IPS-20b (cell line): Measurements from ENCODE around the gene CCDC171.

Experiments used
- H3K27ac ChIP-seq: one replicate; pipeline ENCODE4 v1.5.1; 2013; ENCODE audit warnings: low read length
- H3K27me3 ChIP-seq: 2 replicates; pipeline ENCODE4 v1.6.1; 2013; ENCODE audit warnings: mild to moderate bottlenecking, low read length, inconsistent platforms; ENCODE audit not compliant: insufficient read depth
- H3K36me3 ChIP-seq: 2 replicates; pipeline ENCODE4 v1.6.1; 2013; ENCODE audit warnings: low read depth, mild to moderate bottlenecking, inconsistent platforms, low read length, moderate library complexity; ENCODE audit not compliant: insufficient read depth
- H3K4me1 ChIP-seq: 2 replicates; pipeline ENCODE4 v1.6.1; 2013; ENCODE audit warnings: mild to moderate bottlenecking, control low read depth, inconsistent platforms, low read length, moderate library complexity; ENCODE audit not compliant: insufficient read depth
- H3K4me3 ChIP-seq: 2 replicates; pipeline ENCODE4 v1.5.1; 2013; ENCODE audit warnings: mild to moderate bottlenecking, low read length, inconsistent platforms
- H3K9ac ChIP-seq: 2 replicates; pipeline ENCODE4 v1.6.1; 2013; ENCODE audit warnings: low read depth, mild to moderate bottlenecking, inconsistent platforms, low read length, moderate library complexity
- H3K9me3 ChIP-seq: 2 replicates; pipeline ENCODE4 v1.6.1; 2013; ENCODE audit warnings: mild to moderate bottlenecking, low read depth, low read length, inconsistent platforms; ENCODE audit not compliant: insufficient read depth

The CCDC171 gene

GRCh38 chr9:15736569-15736968 is 183.7 kb downstream of the CCDC171 start:
- Histone ChIP-seq H3K9me3 (no peaks in the 10 kb centered on the region), H3K36me3 (no peaks in the 10 kb centered on the region), H3K27me3 (no peaks in the 10 kb centered on the region), H3K9ac (no peak overlapping the region), H3K4me1 (no peaks in the 10 kb centered on the region), H3K27ac (no peak overlapping the region), H3K4me3 (no peak overlapping the region)

GRCh38 chr9:15738011-15738410 is 185.2 kb downstream of the CCDC171 start:
- H3K27me3 ChIP-seq, result no peaks in the 10 kb centered on the region
- H3K4me1 ChIP-seq, result no peaks in the 10 kb centered on the region
- no peak overlapping the region for H3K4me3 ChIP-seq
- H3K27ac ChIP-seq, result no peak overlapping the region
- no peak overlapping the region for H3K9ac ChIP-seq
- no peaks in the 10 kb centered on the region for H3K9me3 ChIP-seq
- H3K36me3 ChIP-seq, result no peaks in the 10 kb centered on the region

GRCh38 chr9:15741015-15741414 is 188.2 kb downstream of the CCDC171 start:
- no peaks in the 10 kb centered on the region for H3K4me1 ChIP-seq
- no peaks in the 10 kb centered on the region for H3K27me3 ChIP-seq
- no peaks in the 10 kb centered on the region for H3K9me3 ChIP-seq
- H3K36me3 ChIP-seq, result no peaks in the 10 kb centered on the region
- no peak overlapping the region for H3K9ac ChIP-seq
- H3K4me3 ChIP-seq, result no peak overlapping the region
- H3K27ac ChIP-seq, result no peak overlapping the region

GRCh38 chr9:15743512-15743911 is 190.7 kb downstream of the CCDC171 start:
- H3K27me3 ChIP-seq, result no peaks in the 10 kb centered on the region
- no peak overlapping the region for H3K27ac ChIP-seq
- H3K36me3 ChIP-seq, result no peaks in the 10 kb centered on the region

GRCh38 chr9:15744196-15744595 is 191.4 kb downstream of the CCDC171 start:
- Histone ChIP-seq H3K4me3 (no peak overlapping the region), H3K36me3 (no peaks in the 10 kb centered on the region), H3K9ac (no peak overlapping the region), H3K27ac (no peak overlapping the region), H3K4me1 (no peaks in the 10 kb centered on the region), H3K9me3 (no peaks in the 10 kb centered on the region), H3K27me3 (no peaks in the 10 kb centered on the region)

More at GRCh38 chr9:15743512-15743911, 190.7 kb downstream of the CCDC171 start:
- no peaks in the 10 kb centered on the region for H3K9me3 ChIP-seq
- H3K4me1 ChIP-seq, result no peaks in the 10 kb centered on the region
- no peak overlapping the region for H3K4me3 ChIP-seq
- H3K9ac ChIP-seq, result no peak overlapping the region

GRCh38 chr9:15746905-15747304 is 194.1 kb downstream of the CCDC171 start:
- H3K9me3 ChIP-seq, result no peaks in the 10 kb centered on the region
- no peak overlapping the region for H3K9ac ChIP-seq
- H3K27ac ChIP-seq, result no peak overlapping the region
- H3K27me3 ChIP-seq, result no peaks in the 10 kb centered on the region
- H3K36me3 ChIP-seq, result no peaks in the 10 kb centered on the region
- no peak overlapping the region for H3K4me3 ChIP-seq
- H3K4me1 ChIP-seq, result no peaks in the 10 kb centered on the region

- no peaks in the 10 kb centered on the region for H3K27me3 ChIP-seq
- no peaks in the 10 kb centered on the region for H3K9me3 ChIP-seq
- no peak overlapping the region for H3K9ac ChIP-seq
- no peaks in the 10 kb centered on the region for H3K36me3 ChIP-seq
- peaks cover 2% of the 10 kb centered on the region; the same call in 1 of the 2 replicates for H3K4me1 ChIP-seq
- H3K27ac ChIP-seq, result no peak overlapping the region
- H3K4me3 ChIP-seq, result no peak overlapping the region
Measured at GRCh38 chr9:15755660-15756059, 202.8 kb downstream of the CCDC171 start.

- Histone ChIP-seq H3K27ac (no peak overlapping the region), H3K9me3 (no peaks in the 10 kb centered on the region), H3K27me3 (no peaks in the 10 kb centered on the region), H3K9ac (no peak overlapping the region), H3K36me3 (no peaks in the 10 kb centered on the region), H3K4me3 (no peak overlapping the region), H3K4me1 (peaks cover 3% of the 10 kb centered on the region; the same call in 1 of the 2 replicates)
Measured at GRCh38 chr9:15761551-15761950, 208.7 kb downstream of the CCDC171 start.

GRCh38 chr9:15763371-15763770 is 210.5 kb downstream of the CCDC171 start:
- Histone ChIP-seq H3K36me3 (no peaks in the 10 kb centered on the region), H3K27ac (no peak overlapping the region), H3K4me1 (peaks cover 3% of the 10 kb centered on the region; the same call in 1 of the 2 replicates), H3K9me3 (no peaks in the 10 kb centered on the region), H3K9ac (no peak overlapping the region), H3K4me3 (no peak overlapping the region), H3K27me3 (no peaks in the 10 kb centered on the region)

GRCh38 chr9:15764131-15764530 is 211.3 kb downstream of the CCDC171 start:
- H3K36me3 ChIP-seq, result no peaks in the 10 kb centered on the region
- H3K4me1 ChIP-seq, result peaks cover 3% of the 10 kb centered on the region; the same call in 1 of the 2 replicates
- H3K9me3 ChIP-seq, result no peaks in the 10 kb centered on the region
- H3K9ac ChIP-seq, result no peak overlapping the region
- no peak overlapping the region for H3K4me3 ChIP-seq
- no peak overlapping the region for H3K27ac ChIP-seq
- no peaks in the 10 kb centered on the region for H3K27me3 ChIP-seq

GRCh38 chr9:15769547-15769946 is 216.7 kb downstream of the CCDC171 start:
- H3K9me3 ChIP-seq, result no peaks in the 10 kb centered on the region
- H3K27ac ChIP-seq, result no peak overlapping the region

GRCh38 chr9:15778861-15779260 is 226.0 kb downstream of the CCDC171 start:
- H3K4me1 ChIP-seq, result no peaks in the 10 kb centered on the region
- H3K27ac ChIP-seq, result no peak overlapping the region
- no peaks in the 10 kb centered on the region for H3K27me3 ChIP-seq
- H3K9me3 ChIP-seq, result no peaks in the 10 kb centered on the region
- no peak overlapping the region for H3K9ac ChIP-seq
- no peaks in the 10 kb centered on the region for H3K36me3 ChIP-seq
- H3K4me3 ChIP-seq, result no peak overlapping the region

More at GRCh38 chr9:15769547-15769946, 216.7 kb downstream of the CCDC171 start:
- H3K27me3 ChIP-seq, result no peaks in the 10 kb centered on the region
- no peak overlapping the region for H3K4me3 ChIP-seq
- no peaks in the 10 kb centered on the region for H3K4me1 ChIP-seq
- no peak overlapping the region for H3K9ac ChIP-seq
- H3K36me3 ChIP-seq, result no peaks in the 10 kb centered on the region
